GM23338 (cell line): Measurements from ENCODE around the gene SFI1. TPM values are rescaled to one million over a fixed set of nuclear protein-coding genes. Genes with fewer than 3 reads are reported as not detected.
A peak's percentile ranks its signal among the peaks of the same experiment; 100 is the strongest.

ENCODE experiments used
- ATAC-seq: fragments of 200-7000 bp; cut with Tn5 transposase; 3 replicates; pipeline ENCODE4 v1.9.1; 2020
- DNase-seq: peaks from one replicate; pipeline ENCODE4 v3.0.0-alpha.2; 2015; ENCODE audit warnings: low spot score
- H2AFZ ChIP-seq: fragments of 200-600 bp; sonication (generic); 2 replicates; pipeline ENCODE4 v1.8.0; 2016; ENCODE audit warnings: antibody characterized with exemption, mild to moderate bottlenecking, moderate library complexity
- H3F3A ChIP-seq: fragments of 200-600 bp; sonication (generic); replicated peaks from 2 replicates; pipeline ENCODE4 v1.8.0; 2017; ENCODE audit warnings: antibody characterized with exemption, mixed run types, low read depth
- H3K27ac ChIP-seq: fragments of 200-600 bp; sonication (generic); 2 replicates; pipeline ENCODE4 v1.6.1; 2016; ENCODE audit warnings: low read depth
- H3K27me3 ChIP-seq: fragments of 200-600 bp; sonication (generic); 2 replicates; pipeline ENCODE4 v1.8.0; 2016; ENCODE audit warnings: mild to moderate bottlenecking, mixed run types, moderate library complexity; ENCODE audit not compliant: insufficient read depth
- H3K36me3 ChIP-seq: fragments of 200-600 bp; sonication (generic); 2 replicates; pipeline ENCODE4 v1.8.0; 2016; ENCODE audit warnings: mild to moderate bottlenecking; ENCODE audit not compliant: insufficient read depth
- H3K4me1 ChIP-seq: fragments of 200-600 bp; sonication (generic); 2 replicates; pipeline ENCODE4 v1.8.0; 2016; ENCODE audit warnings: mild to moderate bottlenecking, moderate library complexity; ENCODE audit not compliant: insufficient read depth
- H3K4me2 ChIP-seq: fragments of 200-600 bp; sonication (generic); 2 replicates; pipeline ENCODE4 v1.7.1; 2017; ENCODE audit warnings: mixed run types
- H3K4me3 ChIP-seq: fragments of 200-600 bp; sonication (generic); 2 replicates; pipeline ENCODE4 v1.6.1; 2016; ENCODE audit warnings: mixed run types
- H3K79me2 ChIP-seq: fragments of 200-600 bp; sonication (generic); replicated peaks from 2 replicates; pipeline ENCODE4 v1.8.0; 2017; ENCODE audit warnings: mild to moderate bottlenecking; ENCODE audit not compliant: insufficient read depth
- H3K9me2 ChIP-seq: fragments of 200-600 bp; sonication (generic); 2 replicates; pipeline ENCODE4 v1.8.0; 2017; ENCODE audit not compliant: insufficient read depth
- H4K20me1 ChIP-seq: fragments of 200-600 bp; sonication (generic); replicated peaks from 2 replicates; pipeline ENCODE4 v1.8.0; 2017; ENCODE audit warnings: mild to moderate bottlenecking; ENCODE audit not compliant: insufficient read depth
- H3K27ac Mint-ChIP-seq: 2 replicates; pipeline ENCODE4 v1.8.0; 2020; ENCODE audit warnings: inconsistent platforms, mild to moderate bottlenecking, moderate library complexity, mixed read lengths
- H3K27me3 Mint-ChIP-seq: 3 replicates; pipeline ENCODE4 v1.8.0; 2022; ENCODE audit warnings: low read depth, mild to moderate bottlenecking, moderate library complexity, mixed read lengths, inconsistent platforms; ENCODE audit not compliant: insufficient read depth, poor library complexity
- H3K36me3 Mint-ChIP-seq: 3 replicates; pipeline ENCODE4 v1.8.0; 2021; ENCODE audit warnings: low read depth, mild to moderate bottlenecking, inconsistent platforms, moderate library complexity, mixed read lengths
- H3K4me1 Mint-ChIP-seq: 3 replicates; pipeline ENCODE4 v1.8.0; 2020; ENCODE audit warnings: mild to moderate bottlenecking, inconsistent platforms, mixed read lengths
- H3K4me3 Mint-ChIP-seq: 3 replicates; pipeline ENCODE4 v1.8.0; 2021; ENCODE audit warnings: moderate library complexity, mild to moderate bottlenecking, inconsistent platforms, mixed read lengths
- H3K9me3 Mint-ChIP-seq: 3 replicates; pipeline ENCODE4 v1.8.0; 2020; ENCODE audit warnings: moderate library complexity, mild to moderate bottlenecking, inconsistent platforms, mixed read lengths
- EZH2phosphoT487 ChIP-seq: fragments of 200-600 bp; sonication (generic); IDR thresholded peaks from one replicate; pipeline ENCODE4 v1.8.1; 2018; ENCODE audit warnings: antibody characterized with exemption; ENCODE audit not compliant: unreplicated experiment
- JUNB ChIP-seq: IDR thresholded peaks from one replicate; pipeline ENCODE4 v1.6.1; 2016; ENCODE audit warnings: antibody characterized with exemption; ENCODE audit not compliant: unreplicated experiment
- ZNF114 ChIP-seq: fragments of 250-450 bp; sonication (Bioruptor Pico); IDR thresholded peaks from 2 replicates; pipeline ENCODE4 v1.5.0; 2020; ENCODE audit warnings: mild to moderate bottlenecking, moderate library complexity
- polyA plus RNA-seq: library from polyadenylated mRNA; unstranded; fragments of >200 nt; fragmentation: Nextera tagmentation; extraction: Ambion mirVana; gene quantifications from 2 replicates; pipeline ENCODE4 v1.2.1, GENCODE V29; 2016
- total RNA-seq: library from RNA; depleted of rRNA; stranded (reverse); fragments of >200 nt; shearing (Covaris generic); gene quantifications from 2 replicates; pipeline ENCODE4 v1.2.3, GENCODE V29; 2014
- TF ChIP-seq, protein P1 (sequence below): fragments of 250-450 bp; sonication (Bioruptor Pico); IDR thresholded peaks from 2 replicates; pipeline ENCODE4 v1.5.0; 2020; ENCODE audit warnings: mild to moderate bottlenecking, moderate library complexity
- TF ChIP-seq, protein P2 (sequence below): IDR thresholded peaks from one replicate; pipeline ENCODE4 v1.6.1; 2018; ENCODE audit warnings: antibody characterized with exemption; ENCODE audit not compliant: unreplicated experiment
- TF ChIP-seq, protein P3 (sequence below), 2 experiments: fragments of 200-600 bp in 1 of 2; sonication (generic) in 1 of 2; conservative IDR thresholded peaks; 2 replicates each; pipeline versions ENCODE4 v1.5.1 to v1.6.1; 2016 to 2017; ENCODE audit warnings: antibody characterized with exemption in 2 of 2, low read depth in 2 of 2, mild to moderate bottlenecking in 2 of 2, moderate library complexity in 1 of 2

Gene SFI1
- total and polyA plus RNA-seq, 2 experiments from 2014 or later, result 16.7 to 25.6 TPM

DNA sequence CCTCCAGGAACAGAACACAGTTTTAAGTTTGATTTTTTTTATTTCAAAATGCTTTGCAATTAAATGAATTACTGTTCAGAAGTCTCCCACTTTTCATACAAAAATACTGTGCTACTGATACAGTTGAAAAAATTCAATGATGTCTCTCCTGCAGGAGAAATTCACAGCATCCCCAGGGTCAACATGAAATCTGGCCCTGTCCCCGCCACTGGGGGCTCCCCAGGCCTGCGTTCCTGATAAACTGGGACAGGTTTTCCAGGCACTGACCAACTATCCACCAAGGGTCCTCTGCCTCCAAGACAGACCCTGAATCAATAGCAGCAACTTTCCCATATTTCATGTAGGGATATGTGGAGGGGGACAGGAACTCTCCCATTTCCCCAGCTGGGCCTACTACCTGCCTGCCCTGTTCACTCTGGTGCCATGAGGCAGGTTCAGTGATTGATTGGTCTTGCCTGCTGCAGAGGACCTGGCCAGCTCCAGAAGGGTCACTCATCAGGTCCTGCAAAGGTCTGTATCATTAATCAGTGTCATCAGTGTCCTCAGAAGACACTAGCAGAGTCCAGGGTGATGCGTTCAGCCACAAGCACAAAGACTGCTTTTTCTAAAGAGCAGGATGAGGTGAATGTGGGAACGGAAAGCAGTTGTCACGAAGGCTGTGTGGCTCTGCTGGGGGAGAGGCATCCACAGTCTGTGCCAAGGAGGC is 122.3 kb downstream of the SFI1 start:
- H3K4me2 ChIP-seq, result no peak overlapping the region
- H4K20me1 ChIP-seq, result peaks cover 8% of the 10 kb centered on the region; the same call in 1 of the 2 replicates
- TF ChIP-seq, protein P1, sequence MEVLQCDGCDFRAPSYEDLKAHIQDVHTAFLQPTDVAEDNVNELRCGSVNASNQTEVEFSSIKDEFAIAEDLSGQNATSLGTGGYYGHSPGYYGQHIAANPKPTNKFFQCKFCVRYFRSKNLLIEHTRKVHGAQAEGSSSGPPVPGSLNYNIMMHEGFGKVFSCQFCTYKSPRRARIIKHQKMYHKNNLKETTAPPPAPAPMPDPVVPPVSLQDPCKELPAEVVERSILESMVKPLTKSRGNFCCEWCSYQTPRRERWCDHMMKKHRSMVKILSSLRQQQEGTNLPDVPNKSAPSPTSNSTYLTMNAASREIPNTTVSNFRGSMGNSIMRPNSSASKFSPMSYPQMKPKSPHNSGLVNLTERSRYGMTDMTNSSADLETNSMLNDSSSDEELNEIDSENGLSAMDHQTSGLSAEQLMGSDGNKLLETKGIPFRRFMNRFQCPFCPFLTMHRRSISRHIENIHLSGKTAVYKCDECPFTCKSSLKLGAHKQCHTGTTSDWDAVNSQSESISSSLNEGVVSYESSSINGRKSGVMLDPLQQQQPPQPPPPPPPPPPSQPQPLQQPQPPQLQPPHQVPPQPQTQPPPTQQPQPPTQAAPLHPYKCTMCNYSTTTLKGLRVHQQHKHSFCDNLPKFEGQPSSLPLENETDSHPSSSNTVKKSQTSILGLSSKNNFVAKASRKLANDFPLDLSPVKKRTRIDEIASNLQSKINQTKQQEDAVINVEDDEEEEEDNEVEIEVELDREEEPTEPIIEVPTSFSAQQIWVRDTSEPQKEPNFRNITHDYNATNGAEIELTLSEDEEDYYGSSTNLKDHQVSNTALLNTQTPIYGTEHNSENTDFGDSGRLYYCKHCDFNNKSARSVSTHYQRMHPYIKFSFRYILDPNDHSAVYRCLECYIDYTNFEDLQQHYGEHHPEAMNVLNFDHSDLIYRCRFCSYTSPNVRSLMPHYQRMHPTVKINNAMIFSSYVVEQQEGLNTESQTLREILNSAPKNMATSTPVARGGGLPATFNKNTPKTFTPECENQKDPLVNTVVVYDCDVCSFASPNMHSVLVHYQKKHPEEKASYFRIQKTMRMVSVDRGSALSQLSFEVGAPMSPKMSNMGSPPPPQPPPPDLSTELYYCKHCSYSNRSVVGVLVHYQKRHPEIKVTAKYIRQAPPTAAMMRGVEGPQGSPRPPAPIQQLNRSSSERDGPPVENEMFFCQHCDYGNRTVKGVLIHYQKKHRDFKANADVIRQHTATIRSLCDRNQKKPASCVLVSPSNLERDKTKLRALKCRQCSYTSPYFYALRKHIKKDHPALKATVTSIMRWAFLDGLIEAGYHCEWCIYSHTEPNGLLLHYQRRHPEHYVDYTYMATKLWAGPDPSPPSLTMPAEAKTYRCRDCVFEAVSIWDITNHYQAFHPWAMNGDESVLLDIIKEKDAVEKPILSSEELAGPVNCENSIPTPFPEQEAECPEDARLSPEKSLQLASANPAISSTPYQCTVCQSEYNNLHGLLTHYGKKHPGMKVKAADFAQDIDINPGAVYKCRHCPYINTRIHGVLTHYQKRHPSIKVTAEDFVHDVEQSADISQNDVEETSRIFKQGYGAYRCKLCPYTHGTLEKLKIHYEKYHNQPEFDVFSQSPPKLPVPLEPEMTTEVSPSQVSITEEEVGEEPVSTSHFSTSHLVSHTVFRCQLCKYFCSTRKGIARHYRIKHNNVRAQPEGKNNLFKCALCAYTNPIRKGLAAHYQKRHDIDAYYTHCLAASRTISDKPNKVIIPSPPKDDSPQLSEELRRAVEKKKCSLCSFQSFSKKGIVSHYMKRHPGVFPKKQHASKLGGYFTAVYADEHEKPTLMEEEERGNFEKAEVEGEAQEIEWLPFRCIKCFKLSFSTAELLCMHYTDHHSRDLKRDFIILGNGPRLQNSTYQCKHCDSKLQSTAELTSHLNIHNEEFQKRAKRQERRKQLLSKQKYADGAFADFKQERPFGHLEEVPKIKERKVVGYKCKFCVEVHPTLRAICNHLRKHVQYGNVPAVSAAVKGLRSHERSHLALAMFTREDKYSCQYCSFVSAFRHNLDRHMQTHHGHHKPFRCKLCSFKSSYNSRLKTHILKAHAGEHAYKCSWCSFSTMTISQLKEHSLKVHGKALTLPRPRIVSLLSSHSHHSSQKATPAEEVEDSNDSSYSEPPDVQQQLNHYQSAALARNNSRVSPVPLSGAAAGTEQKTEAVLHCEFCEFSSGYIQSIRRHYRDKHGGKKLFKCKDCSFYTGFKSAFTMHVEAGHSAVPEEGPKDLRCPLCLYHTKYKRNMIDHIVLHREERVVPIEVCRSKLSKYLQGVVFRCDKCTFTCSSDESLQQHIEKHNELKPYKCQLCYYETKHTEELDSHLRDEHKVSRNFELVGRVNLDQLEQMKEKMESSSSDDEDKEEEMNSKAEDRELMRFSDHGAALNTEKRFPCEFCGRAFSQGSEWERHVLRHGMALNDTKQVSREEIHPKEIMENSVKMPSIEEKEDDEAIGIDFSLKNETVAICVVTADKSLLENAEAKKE (CRISPR knock-in tag), result no peak
- TF ChIP-seq JUNB (no peak), ZNF114 (CRISPR knock-in tag) (no peak), EZH2phosphoT487 (no peak)
- TF ChIP-seq, protein P2, sequence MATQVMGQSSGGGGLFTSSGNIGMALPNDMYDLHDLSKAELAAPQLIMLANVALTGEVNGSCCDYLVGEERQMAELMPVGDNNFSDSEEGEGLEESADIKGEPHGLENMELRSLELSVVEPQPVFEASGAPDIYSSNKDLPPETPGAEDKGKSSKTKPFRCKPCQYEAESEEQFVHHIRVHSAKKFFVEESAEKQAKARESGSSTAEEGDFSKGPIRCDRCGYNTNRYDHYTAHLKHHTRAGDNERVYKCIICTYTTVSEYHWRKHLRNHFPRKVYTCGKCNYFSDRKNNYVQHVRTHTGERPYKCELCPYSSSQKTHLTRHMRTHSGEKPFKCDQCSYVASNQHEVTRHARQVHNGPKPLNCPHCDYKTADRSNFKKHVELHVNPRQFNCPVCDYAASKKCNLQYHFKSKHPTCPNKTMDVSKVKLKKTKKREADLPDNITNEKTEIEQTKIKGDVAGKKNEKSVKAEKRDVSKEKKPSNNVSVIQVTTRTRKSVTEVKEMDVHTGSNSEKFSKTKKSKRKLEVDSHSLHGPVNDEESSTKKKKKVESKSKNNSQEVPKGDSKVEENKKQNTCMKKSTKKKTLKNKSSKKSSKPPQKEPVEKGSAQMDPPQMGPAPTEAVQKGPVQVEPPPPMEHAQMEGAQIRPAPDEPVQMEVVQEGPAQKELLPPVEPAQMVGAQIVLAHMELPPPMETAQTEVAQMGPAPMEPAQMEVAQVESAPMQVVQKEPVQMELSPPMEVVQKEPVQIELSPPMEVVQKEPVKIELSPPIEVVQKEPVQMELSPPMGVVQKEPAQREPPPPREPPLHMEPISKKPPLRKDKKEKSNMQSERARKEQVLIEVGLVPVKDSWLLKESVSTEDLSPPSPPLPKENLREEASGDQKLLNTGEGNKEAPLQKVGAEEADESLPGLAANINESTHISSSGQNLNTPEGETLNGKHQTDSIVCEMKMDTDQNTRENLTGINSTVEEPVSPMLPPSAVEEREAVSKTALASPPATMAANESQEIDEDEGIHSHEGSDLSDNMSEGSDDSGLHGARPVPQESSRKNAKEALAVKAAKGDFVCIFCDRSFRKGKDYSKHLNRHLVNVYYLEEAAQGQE, result no peak
- TF ChIP-seq, protein P3, sequence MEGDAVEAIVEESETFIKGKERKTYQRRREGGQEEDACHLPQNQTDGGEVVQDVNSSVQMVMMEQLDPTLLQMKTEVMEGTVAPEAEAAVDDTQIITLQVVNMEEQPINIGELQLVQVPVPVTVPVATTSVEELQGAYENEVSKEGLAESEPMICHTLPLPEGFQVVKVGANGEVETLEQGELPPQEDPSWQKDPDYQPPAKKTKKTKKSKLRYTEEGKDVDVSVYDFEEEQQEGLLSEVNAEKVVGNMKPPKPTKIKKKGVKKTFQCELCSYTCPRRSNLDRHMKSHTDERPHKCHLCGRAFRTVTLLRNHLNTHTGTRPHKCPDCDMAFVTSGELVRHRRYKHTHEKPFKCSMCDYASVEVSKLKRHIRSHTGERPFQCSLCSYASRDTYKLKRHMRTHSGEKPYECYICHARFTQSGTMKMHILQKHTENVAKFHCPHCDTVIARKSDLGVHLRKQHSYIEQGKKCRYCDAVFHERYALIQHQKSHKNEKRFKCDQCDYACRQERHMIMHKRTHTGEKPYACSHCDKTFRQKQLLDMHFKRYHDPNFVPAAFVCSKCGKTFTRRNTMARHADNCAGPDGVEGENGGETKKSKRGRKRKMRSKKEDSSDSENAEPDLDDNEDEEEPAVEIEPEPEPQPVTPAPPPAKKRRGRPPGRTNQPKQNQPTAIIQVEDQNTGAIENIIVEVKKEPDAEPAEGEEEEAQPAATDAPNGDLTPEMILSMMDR (conservative IDR thresholded peaks at IDR 0.05; ENCODE audit: low read depth in 2 of 2), result peak; percentile 19 to 25; a peak in 2 of 4 replicates
- no peaks in the 10 kb centered on the region for H3K36me3 ChIP-seq
- peaks cover 6% of the 10 kb centered on the region; the same call in 1 of the 2 replicates for H3K79me2 ChIP-seq
- H3K4me3 ChIP-seq, result no peak overlapping the region
- H3K27ac Mint-ChIP-seq, result peak overlapping the region; percentile 59; the same call in 1 of the 2 replicates
- H3K27me3 ChIP-seq, result no peaks in the 10 kb centered on the region
- no peak overlapping the region for H3K27ac ChIP-seq
- no peaks in the 10 kb centered on the region; the same call in 1 of the 2 replicates for H3F3A ChIP-seq
- no peaks in the 10 kb centered on the region for H3K9me3 Mint-ChIP-seq
- no peak overlapping the region for H2AFZ ChIP-seq
- H3K4me1 ChIP-seq, result no peaks in the 10 kb centered on the region
- no peak for ATAC-seq
- no peaks in the 10 kb centered on the region for H3K9me2 ChIP-seq
- no peaks in the 10 kb centered on the region; the same call in 2 of the 3 replicates for H3K4me1 Mint-ChIP-seq
- DNase-seq, result no peak
- H3K36me3 Mint-ChIP-seq, result peaks cover 30% of the 10 kb centered on the region
- H3K4me3 Mint-ChIP-seq, result no peak overlapping the region
- peaks cover 19% of the 10 kb centered on the region for H3K27me3 Mint-ChIP-seq
